ENCODE results near the gene ZBTB34.

Gene ZBTB34

DNA sequence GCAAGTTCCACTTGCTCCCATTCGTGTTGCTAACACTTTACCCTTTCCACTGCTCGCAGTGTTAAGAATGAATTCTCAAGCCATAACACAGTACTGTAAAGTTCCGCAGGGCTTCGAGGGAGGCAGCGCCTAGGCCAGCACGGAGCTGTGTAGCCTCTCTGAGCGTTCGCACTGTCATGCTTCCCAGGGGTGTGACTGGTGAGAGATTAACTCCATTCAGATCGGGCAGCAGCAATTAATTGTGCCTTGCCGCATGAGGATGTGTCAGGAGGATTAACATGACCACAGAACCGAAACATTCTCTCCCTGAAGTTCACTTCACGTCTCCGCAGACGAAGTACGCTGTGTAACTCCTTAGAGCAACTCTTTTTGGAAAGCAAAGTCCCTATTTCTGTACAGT lies 23.2 kb downstream of the ZBTB34 start:
- FAIRE-seq: no peak
- no peak for DNase-seq (ENCODE audit: insufficient read length, low spot score)

DNA sequence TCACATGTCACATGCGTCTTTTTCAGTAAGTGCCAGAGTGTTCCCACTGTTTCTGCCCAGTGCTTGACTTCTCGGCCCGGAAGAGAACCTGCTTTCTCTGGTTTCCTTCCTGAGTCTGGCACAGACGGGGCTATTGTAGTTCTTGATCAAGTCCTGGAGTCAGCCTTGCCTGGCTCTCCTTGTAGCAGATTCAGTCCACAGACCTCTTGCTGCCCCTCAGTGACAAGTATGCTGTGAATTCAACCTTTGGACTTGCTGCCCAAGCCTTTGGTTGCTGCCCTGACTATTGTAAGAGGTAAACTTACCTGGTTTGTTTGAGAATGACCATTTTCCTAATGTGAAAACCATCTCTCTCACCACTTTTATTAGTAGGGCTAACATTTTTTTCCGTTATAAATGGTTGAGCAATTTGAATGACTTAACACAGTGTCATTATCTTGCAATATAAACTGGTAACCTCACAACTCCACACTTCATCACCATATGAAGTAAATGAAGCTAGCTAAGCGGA lies 24.7 kb downstream of the ZBTB34 start:
- DNase-seq (ENCODE audit: insufficient read length, low spot score) (no peak), FAIRE-seq (no peak)
- TF ChIP-seq POLR2A (IDR thresholded peaks at IDR 0.05; ENCODE audit: low read depth, low read length) (no peak), SPI1 (IDR thresholded peaks at IDR 0.05; ENCODE audit: low read depth, low read length) (no peak), POLR2AphosphoS5 (IDR thresholded peaks at IDR 0.05; ENCODE audit: low read depth, low read length) (no peak), POU2F2 (IDR thresholded peaks at IDR 0.05; ENCODE audit: low read depth, low read length) (no peak), PAX5 (IDR thresholded peaks at IDR 0.05; ENCODE audit: insufficient read depth, low read length, severe bottlenecking) (no peak), TAF1 (IDR thresholded peaks at IDR 0.05; ENCODE audit: low read depth, low read length) (no peak)

More for the DNA sequence above, 23.2 kb downstream of the ZBTB34 start:
- TF ChIP-seq POLR2AphosphoS5 (IDR thresholded peaks at IDR 0.05; ENCODE audit: low read depth, low read length): no peak
- TF ChIP-seq SPI1 (IDR thresholded peaks at IDR 0.05; ENCODE audit: low read depth, low read length): no peak
- no peak for TF ChIP-seq TAF1 (IDR thresholded peaks at IDR 0.05; ENCODE audit: low read depth, low read length)
- TF ChIP-seq PAX5 (IDR thresholded peaks at IDR 0.05; ENCODE audit: insufficient read depth, low read length, severe bottlenecking): no peak
- no peak for TF ChIP-seq POLR2A (IDR thresholded peaks at IDR 0.05; ENCODE audit: low read depth, low read length)
- TF ChIP-seq POU2F2 (IDR thresholded peaks at IDR 0.05; ENCODE audit: low read depth, low read length): no peak

DNA sequence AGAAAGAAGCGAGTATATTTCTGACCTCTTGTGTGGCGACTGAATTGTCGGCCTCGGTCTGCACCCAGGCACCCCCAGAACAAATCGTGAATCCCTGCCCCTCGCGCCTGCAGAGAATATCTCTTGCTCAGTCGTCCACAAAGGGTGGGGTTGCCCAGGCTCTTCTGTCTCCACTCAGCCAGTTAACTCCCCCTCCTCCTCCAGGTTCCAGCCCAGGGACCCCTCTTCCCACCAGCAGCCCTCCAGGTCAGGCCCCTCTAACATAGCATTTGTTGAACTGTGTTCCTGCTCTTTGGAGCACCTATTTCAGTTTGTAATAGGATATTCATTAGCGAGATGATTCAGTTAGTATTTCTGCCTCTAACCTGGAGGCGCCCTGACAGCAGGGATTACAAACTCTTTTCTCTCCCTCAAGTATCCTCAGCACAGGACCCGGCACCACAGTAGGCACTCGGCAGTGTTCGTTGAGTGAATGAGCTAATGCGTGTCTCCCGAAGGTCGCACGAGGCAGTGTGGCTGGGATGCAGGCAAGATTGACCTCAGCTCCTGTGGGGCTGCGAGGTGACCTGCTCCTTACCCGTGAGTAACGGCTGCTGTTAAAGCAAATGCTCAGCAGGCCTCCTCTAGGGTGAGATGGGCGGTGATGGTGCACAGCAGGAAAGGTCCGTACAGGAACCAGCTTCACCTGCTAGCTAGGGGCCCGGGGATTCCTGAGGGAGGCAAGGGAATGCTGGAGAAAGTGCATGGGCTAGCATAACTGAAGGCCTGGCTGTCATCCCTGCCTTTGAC lies 25.8 kb downstream of the ZBTB34 start:
- TF ChIP-seq POLR2A (IDR thresholded peaks at IDR 0.05; ENCODE audit: low read depth, low read length): no peak
- TF ChIP-seq POU2F2 (IDR thresholded peaks at IDR 0.05; ENCODE audit: low read depth, low read length): no peak
- TF ChIP-seq POLR2AphosphoS5 (IDR thresholded peaks at IDR 0.05; ENCODE audit: low read depth, low read length): no peak
- TF ChIP-seq PAX5 (IDR thresholded peaks at IDR 0.05; ENCODE audit: insufficient read depth, low read length, severe bottlenecking): no peak
- no peak for TF ChIP-seq SPI1 (IDR thresholded peaks at IDR 0.05; ENCODE audit: low read depth, low read length)
- no peak for TF ChIP-seq TAF1 (IDR thresholded peaks at IDR 0.05; ENCODE audit: low read depth, low read length)
- DNase-seq (ENCODE audit: insufficient read length, low spot score): no peak
- no peak for FAIRE-seq

DNA sequence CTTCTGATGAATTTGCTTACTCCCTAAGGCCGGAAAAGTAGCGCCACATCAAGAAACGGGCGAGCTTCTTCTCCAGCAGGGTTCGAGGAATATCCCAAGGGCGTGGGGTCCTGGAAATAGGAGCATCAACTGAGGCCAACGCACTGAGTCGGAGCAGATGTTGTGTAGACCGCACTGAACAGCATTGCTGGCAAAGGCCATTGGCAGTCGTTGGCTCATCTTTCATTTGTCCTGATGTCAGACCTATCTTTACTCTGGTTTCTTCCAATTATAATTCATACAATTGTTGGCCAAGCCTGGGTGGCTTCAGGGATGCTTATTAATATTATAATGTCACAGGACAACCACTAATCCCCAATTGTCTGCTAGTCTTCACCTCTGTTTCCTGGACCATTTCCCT lies 26.5 kb downstream of the ZBTB34 start:
- FAIRE-seq (no peak), DNase-seq (ENCODE audit: insufficient read length, low spot score) (no peak)
- TF ChIP-seq POU2F2 (IDR thresholded peaks at IDR 0.05; ENCODE audit: low read depth, low read length) (no peak), SPI1 (IDR thresholded peaks at IDR 0.05; ENCODE audit: low read depth, low read length) (no peak), PAX5 (IDR thresholded peaks at IDR 0.05; ENCODE audit: insufficient read depth, low read length, severe bottlenecking) (no peak), POLR2A (IDR thresholded peaks at IDR 0.05; ENCODE audit: low read depth, low read length) (no peak), POLR2AphosphoS5 (IDR thresholded peaks at IDR 0.05; ENCODE audit: low read depth, low read length) (no peak), TAF1 (IDR thresholded peaks at IDR 0.05; ENCODE audit: low read depth, low read length) (no peak)

DNA sequence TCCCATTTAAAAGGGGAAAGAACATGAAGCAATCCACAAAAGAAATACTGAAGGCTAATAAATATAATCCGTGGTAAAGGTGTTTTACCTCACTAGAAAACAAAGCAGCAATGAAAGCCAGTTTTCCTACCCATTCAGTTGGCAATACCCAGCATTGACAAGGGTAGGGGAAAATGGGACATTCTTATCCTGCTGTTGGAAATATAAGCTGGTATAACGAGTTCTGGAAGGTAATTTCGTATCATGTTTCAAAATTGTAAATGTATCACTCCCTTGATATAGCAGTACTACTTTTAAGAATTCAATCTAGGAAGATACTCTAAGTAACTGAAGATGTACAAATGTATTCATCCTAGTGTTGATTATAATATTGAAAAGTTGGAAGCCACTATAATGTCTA lies 31.2 kb downstream of the ZBTB34 start:
- no peak for DNase-seq (ENCODE audit: insufficient read length, low spot score)
- no peak for FAIRE-seq
- TF ChIP-seq POLR2A (IDR thresholded peaks at IDR 0.05; ENCODE audit: low read depth, low read length): no peak
- no peak for TF ChIP-seq POLR2AphosphoS5 (IDR thresholded peaks at IDR 0.05; ENCODE audit: low read depth, low read length)
- no peak for TF ChIP-seq TAF1 (IDR thresholded peaks at IDR 0.05; ENCODE audit: low read depth, low read length)
- TF ChIP-seq SPI1 (IDR thresholded peaks at IDR 0.05; ENCODE audit: low read depth, low read length): no peak
- TF ChIP-seq POU2F2 (IDR thresholded peaks at IDR 0.05; ENCODE audit: low read depth, low read length): no peak
- TF ChIP-seq PAX5 (IDR thresholded peaks at IDR 0.05; ENCODE audit: insufficient read depth, low read length, severe bottlenecking): no peak

DNA sequence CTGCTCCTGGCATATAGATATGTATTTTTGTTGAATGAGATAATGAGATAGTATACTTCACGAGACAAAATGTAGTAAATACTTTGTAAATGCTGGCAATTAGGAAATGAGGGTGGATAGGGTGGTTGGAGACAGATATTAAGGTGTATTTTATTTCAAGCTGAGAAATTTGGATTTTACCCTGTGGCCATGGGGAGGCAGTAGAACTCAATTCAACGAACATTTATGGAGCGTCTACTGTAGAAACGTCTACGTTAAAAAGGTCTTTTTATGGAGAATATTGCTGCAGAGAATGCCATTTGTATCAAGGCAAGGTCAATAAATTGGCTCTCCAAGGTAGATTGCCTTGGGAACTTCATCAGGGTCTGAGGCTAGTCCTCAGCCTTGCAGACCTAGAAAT lies 32.6 kb downstream of the ZBTB34 start:
- no peak for TF ChIP-seq TAF1 (IDR thresholded peaks at IDR 0.05; ENCODE audit: low read depth, low read length)
- TF ChIP-seq POLR2AphosphoS5 (IDR thresholded peaks at IDR 0.05; ENCODE audit: low read depth, low read length): no peak
- FAIRE-seq (no peak), DNase-seq (ENCODE audit: insufficient read length, low spot score) (no peak)

DNA sequence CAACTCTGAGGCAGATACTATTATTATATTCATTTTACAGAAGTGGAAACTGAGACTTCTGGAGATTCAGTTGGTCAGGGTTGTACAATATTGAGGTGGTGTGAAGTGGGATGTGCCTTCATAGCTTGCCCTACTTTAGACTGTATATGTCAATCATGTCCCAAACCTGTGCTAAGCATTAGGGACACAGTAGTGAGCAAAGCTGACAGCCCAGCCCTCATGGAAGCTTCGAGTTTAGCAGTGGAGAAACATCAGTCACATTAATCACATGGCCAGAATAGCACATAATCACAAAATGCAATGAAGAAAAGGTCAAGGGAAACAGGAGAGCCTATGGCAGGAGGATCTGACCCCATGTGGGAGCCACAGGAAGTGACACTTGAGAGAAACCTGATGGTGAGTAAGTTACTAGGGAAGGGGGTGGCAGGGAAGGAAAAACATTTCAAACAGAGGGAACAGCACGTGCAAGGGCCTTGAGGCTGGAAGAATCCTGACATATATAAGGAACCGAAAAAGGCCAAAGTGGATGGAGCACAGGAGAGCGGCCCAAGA lies 33.7 kb downstream of the ZBTB34 start:
- TF ChIP-seq POLR2A (IDR thresholded peaks at IDR 0.05; ENCODE audit: low read depth, low read length) (no peak), PAX5 (IDR thresholded peaks at IDR 0.05; ENCODE audit: insufficient read depth, low read length, severe bottlenecking) (no peak), SPI1 (IDR thresholded peaks at IDR 0.05; ENCODE audit: low read depth, low read length) (no peak)
- DNase-seq (ENCODE audit: insufficient read length, low spot score) (no peak), FAIRE-seq (no peak)

DNA sequence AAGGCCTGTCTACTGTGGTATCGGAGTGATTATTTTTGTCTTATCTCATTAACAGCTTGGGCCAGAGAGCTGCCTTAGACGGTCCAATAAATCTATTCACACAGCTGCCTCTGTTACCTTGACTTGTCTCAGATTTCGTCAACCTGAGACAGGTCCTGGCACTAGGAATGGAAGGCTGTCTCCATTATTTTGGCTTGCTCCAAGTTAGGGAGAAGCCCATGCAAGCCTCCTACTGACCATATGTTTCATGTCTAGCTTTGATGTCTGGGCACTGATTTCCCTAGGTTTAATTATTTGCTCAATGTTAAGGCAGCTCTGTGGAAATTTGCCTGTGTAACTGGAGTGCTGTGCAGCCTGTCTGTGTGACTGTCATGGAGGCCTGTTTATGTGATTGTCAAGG lies 41.8 kb downstream of the ZBTB34 start:
- DNase-seq (ENCODE audit: insufficient read length, low spot score) (no peak), FAIRE-seq (no peak)
- TF ChIP-seq POLR2AphosphoS5 (IDR thresholded peaks at IDR 0.05; ENCODE audit: low read depth, low read length) (no peak), SPI1 (IDR thresholded peaks at IDR 0.05; ENCODE audit: low read depth, low read length) (no peak), PAX5 (IDR thresholded peaks at IDR 0.05; ENCODE audit: insufficient read depth, low read length, severe bottlenecking) (no peak), POU2F2 (IDR thresholded peaks at IDR 0.05; ENCODE audit: low read depth, low read length) (no peak), TAF1 (IDR thresholded peaks at IDR 0.05; ENCODE audit: low read depth, low read length) (no peak), POLR2A (IDR thresholded peaks at IDR 0.05; ENCODE audit: low read depth, low read length) (no peak)

DNA sequence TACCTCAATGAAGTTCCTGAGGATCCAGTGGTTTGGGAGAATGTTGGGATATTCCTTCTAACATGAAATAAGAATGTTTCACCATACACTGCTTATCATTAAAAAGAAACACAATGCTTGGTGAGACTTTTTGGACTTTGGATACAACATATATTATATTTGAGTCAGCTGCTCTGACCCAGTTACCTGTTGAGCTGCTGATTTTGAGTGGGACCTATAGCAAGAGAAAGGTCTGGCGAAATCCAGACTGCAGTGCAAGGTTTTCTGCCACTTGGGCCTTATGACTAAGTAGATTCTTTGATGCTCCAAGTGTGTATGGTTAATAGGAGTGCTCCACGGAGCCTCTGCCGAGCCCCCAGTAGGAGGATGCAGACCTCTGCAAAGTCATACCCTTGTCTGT lies 44.1 kb downstream of the ZBTB34 start:
- no peak for TF ChIP-seq TAF1 (IDR thresholded peaks at IDR 0.05; ENCODE audit: low read depth, low read length)
- no peak for TF ChIP-seq POLR2AphosphoS5 (IDR thresholded peaks at IDR 0.05; ENCODE audit: low read depth, low read length)
- TF ChIP-seq SPI1 (IDR thresholded peaks at IDR 0.05; ENCODE audit: low read depth, low read length): no peak
- no peak for TF ChIP-seq PAX5 (IDR thresholded peaks at IDR 0.05; ENCODE audit: insufficient read depth, low read length, severe bottlenecking)
- TF ChIP-seq POLR2A (IDR thresholded peaks at IDR 0.05; ENCODE audit: low read depth, low read length): no peak
- TF ChIP-seq POU2F2 (IDR thresholded peaks at IDR 0.05; ENCODE audit: low read depth, low read length): no peak
- FAIRE-seq: no peak
- no peak for DNase-seq (ENCODE audit: insufficient read length, low spot score)

All from GM12891 (cell line).